Thoracic aorta (tissue), 2 donors: ENCODE data around the gene PTPRE. TPM values are rescaled to one million over a fixed set of nuclear protein-coding genes. Genes with fewer than 3 reads are reported as not detected.

Source experiments
- ATAC-seq: fragments of 150-250 bp; one replicate; pipeline ENCODE4 v1.8.0; 2017; ENCODE audit warnings: low read depth; ENCODE audit not compliant: insufficient number of reproducible peaks, low FRiP score
- DNase-seq: peaks from one replicate; pipeline ENCODE4 v3.0.0-alpha.2; 2020; ENCODE audit warnings: low spot score
- H3K27ac ChIP-seq, 2 donors: fragments of 200-600 bp; sonication (generic); 1 replicate in 1 of 2; 2 replicates in 1 of 2; pipeline ENCODE4 v1.5.1; 2016; ENCODE audit warnings: mild to moderate bottlenecking in 2 of 2, moderate library complexity in 2 of 2
- H3K27me3 ChIP-seq: fragments of 200-600 bp; sonication (generic); replicated peaks from 2 replicates; pipeline ENCODE4 v1.6.0; 2016; ENCODE audit warnings: mild to moderate bottlenecking; ENCODE audit not compliant: insufficient read depth
- H3K36me3 ChIP-seq: fragments of 200-600 bp; sonication (generic); one replicate; pipeline ENCODE4 v1.5.1; 2016
- H3K4me1 ChIP-seq, 2 donors: fragments of 200-600 bp; sonication (generic); 1 replicate in 1 of 2; 2 replicates in 1 of 2; pipeline versions ENCODE4 v1.5.1 to v1.6.0; 2016; ENCODE audit warnings: low read depth in 2 of 2, mild to moderate bottlenecking in 1 of 2; ENCODE audit not compliant: control insufficient read depth in 1 of 2
- H3K4me3 ChIP-seq: fragments of 200-600 bp; sonication (generic); 2 replicates; pipeline ENCODE4 v1.5.1; 2016; ENCODE audit warnings: mild to moderate bottlenecking
- H3K9me3 ChIP-seq: fragments of 200-600 bp; sonication (generic); 2 replicates; pipeline ENCODE4 v1.5.1; 2016
- total RNA-seq, 2 donors: library from RNA; depleted of rRNA; stranded (reverse); fragments of >200 nt; gene quantifications; one replicate each; pipeline versions ENCODE4 v1.1.0 to v1.2.3, GENCODE V29; 2016
- TF ChIP-seq, protein P1 (sequence below): fragments of 200-600 bp; sonication (generic); IDR thresholded peaks from one replicate; pipeline ENCODE4 v1.5.1; 2019; ENCODE audit warnings: antibody characterized with exemption

Gene PTPRE
- total RNA-seq, 2 donors from 2014 or later: 41.9 to 45.1 TPM

DNA sequence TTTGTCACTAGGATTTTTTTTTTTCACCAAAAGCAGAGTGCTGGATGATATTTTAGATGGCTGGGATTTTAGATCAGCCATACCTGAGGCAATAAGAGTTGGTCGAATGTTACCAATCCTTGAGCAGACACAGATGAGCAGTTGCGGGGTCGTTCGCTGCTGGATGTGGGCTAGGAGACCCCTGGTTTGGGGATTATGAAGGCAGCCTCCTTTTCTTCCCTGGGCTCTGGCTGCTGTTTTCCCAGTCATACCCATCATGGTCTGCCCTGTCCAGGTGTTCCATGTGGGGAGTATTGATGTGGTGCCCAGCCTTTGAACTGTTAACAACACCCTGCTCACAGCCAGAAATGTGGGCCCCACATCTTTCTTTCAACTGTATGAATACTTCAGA, 5.0 kb downstream of the PTPRE start:
- Histone ChIP-seq H3K27ac (no peak overlapping the region), H3K4me3 (no peak overlapping the region), H3K9me3 (no peaks in the 10 kb centered on the region), H3K36me3 (no peaks in the 10 kb centered on the region), H3K4me1 (peaks cover 8 to 27% of the 10 kb centered on the region in 2 donors), H3K27me3 (no peaks in the 10 kb centered on the region)
- TF ChIP-seq, protein P1, sequence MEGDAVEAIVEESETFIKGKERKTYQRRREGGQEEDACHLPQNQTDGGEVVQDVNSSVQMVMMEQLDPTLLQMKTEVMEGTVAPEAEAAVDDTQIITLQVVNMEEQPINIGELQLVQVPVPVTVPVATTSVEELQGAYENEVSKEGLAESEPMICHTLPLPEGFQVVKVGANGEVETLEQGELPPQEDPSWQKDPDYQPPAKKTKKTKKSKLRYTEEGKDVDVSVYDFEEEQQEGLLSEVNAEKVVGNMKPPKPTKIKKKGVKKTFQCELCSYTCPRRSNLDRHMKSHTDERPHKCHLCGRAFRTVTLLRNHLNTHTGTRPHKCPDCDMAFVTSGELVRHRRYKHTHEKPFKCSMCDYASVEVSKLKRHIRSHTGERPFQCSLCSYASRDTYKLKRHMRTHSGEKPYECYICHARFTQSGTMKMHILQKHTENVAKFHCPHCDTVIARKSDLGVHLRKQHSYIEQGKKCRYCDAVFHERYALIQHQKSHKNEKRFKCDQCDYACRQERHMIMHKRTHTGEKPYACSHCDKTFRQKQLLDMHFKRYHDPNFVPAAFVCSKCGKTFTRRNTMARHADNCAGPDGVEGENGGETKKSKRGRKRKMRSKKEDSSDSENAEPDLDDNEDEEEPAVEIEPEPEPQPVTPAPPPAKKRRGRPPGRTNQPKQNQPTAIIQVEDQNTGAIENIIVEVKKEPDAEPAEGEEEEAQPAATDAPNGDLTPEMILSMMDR: no peak
- DNase-seq (no peak), ATAC-seq (no peak)

DNA sequence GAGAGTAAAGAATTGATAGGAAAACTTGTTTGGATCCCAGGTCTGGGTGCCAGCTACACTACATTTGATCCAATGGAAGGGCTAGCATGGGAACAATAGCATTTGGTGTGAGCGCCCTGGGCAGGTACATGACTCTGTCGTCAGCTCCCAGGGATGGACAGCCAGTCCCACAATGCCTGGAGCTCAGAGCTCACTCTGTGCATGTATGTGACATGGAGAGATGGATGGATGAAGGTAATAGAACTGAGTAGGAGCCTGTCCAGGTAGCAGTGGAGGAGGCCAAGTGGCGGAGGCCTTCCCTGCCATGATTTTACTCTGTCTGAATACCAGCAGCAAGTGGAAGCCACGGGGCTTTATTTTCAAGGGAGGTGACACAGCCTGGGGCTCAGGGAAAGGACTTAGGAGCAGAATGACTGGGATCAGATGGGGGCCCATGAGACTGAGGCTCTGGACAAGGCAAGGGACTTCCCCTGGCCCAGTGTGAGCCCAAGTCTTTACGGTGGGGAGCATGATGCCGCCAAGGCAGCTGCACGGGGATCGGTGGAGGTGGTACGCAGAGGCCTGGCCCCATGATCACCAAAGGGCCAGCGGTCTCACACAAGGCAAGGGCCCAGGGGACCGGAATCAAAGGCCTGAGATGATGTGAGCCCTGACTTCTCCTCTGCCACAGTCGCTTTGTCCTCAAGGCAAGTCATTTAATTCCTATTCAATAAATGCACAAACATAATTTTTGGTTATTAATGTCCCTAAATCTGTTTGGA, 5.9 kb downstream of the PTPRE start:
- Histone ChIP-seq H3K27me3 (no peaks in the 10 kb centered on the region), H3K9me3 (no peaks in the 10 kb centered on the region), H3K27ac (no peak overlapping the region), H3K36me3 (no peaks in the 10 kb centered on the region), H3K4me1 (peaks cover 8 to 23% of the 10 kb centered on the region in 2 donors), H3K4me3 (no peak overlapping the region)
- TF ChIP-seq, protein P1: no peak
- ATAC-seq (no peak), DNase-seq (no peak)

DNA sequence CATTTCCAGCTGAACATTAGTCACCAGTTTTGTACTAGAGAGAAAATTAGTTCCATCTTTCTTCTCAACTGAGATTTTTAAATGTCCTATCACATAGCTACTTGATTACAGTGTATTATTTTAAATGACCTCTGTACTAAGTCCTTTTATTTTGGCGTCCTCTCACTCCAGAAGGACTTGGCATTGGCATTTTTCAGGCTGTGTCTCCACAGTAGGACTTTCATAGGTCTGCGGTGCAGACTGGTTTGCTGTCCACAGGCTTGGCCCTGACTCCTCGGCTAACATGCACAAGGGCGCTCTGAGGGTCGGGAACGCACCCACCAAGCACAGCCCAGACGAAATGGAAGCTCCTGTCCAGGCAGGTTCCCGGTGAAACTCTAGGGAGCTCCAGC, 6.5 kb downstream of the PTPRE start:
- TF ChIP-seq, protein P1: no peak
- H3K27me3 ChIP-seq: no peaks in the 10 kb centered on the region
- no peak overlapping the region for H3K4me3 ChIP-seq
- no peak for DNase-seq
- ATAC-seq: no peak
- no peaks in the 10 kb centered on the region for H3K36me3 ChIP-seq
- H3K9me3 ChIP-seq: no peaks in the 10 kb centered on the region
- peaks cover 5 to 18% of the 10 kb centered on the region in 2 donors for H3K4me1 ChIP-seq
- no peak overlapping the region for H3K27ac ChIP-seq

DNA sequence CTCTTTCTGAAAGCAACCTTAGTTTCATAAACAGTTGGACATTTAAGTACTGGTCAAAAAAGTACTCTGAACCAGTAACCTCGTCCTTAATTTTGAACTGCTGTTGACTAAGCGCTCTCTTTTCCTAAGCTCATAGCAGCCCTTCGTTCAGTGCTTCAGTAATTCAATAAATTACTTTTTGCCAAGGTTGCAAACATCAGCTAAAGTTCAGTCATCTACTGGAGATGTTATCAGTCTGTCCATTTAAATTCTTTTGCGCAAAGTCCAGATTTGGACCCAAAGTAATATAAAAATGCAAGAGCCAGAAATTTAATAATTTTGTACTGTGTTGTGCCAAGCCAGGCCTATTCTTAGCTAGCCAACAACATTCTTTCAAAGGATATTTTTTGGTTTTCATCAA, 8.4 kb downstream of the PTPRE start:
- no peaks in the 10 kb centered on the region for H3K9me3 ChIP-seq
- TF ChIP-seq, protein P1: no peak
- peaks cover 23 to 29% of the 10 kb centered on the region in 2 donors for H3K4me1 ChIP-seq
- no peak overlapping the region for H3K4me3 ChIP-seq
- no peaks in the 10 kb centered on the region for H3K27me3 ChIP-seq
- ATAC-seq (no peak), DNase-seq (no peak)
- H3K36me3 ChIP-seq: no peaks in the 10 kb centered on the region
- H3K27ac ChIP-seq: no peak overlapping the region

DNA sequence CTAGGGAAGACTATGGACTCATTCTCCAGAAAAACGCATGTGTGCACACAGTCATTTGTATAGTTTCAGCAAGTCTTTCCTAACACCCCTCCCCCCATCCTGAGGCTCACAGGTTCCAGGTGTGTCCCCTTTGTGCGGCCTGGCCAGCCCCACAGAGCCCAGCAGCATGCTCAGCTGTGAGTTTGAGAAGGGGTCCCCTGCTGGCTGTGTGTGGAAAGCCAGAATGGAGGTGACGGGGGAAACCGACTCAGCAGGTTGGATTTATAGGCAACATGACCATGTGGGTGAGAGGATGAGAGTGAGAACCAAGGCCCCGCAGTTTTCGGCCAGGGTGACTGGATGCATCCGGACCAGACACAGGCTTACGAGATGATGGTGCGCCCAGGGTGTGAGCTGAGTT, 9.9 kb downstream of the PTPRE start:
- Histone ChIP-seq H3K27ac (no peak overlapping the region), H3K4me3 (no peak overlapping the region), H3K9me3 (no peaks in the 10 kb centered on the region), H3K4me1 (peaks cover 29 to 36% of the 10 kb centered on the region in 2 donors), H3K27me3 (no peaks in the 10 kb centered on the region), H3K36me3 (no peaks in the 10 kb centered on the region)
- DNase-seq (no peak), ATAC-seq (no peak)
- TF ChIP-seq, protein P1: no peak
